Measurements from ENCODE around the gene EGFL8. TPM values are rescaled to one million over a fixed set of nuclear protein-coding genes. Genes with fewer than 3 reads are reported as not detected.
A peak's percentile ranks its signal among the peaks of the same experiment; 100 is the strongest.

The EGFL8 gene
- total and polyA plus RNA-seq, 4 donors, result 1.8 to 8.2 (median 1.9) TPM

DNA sequence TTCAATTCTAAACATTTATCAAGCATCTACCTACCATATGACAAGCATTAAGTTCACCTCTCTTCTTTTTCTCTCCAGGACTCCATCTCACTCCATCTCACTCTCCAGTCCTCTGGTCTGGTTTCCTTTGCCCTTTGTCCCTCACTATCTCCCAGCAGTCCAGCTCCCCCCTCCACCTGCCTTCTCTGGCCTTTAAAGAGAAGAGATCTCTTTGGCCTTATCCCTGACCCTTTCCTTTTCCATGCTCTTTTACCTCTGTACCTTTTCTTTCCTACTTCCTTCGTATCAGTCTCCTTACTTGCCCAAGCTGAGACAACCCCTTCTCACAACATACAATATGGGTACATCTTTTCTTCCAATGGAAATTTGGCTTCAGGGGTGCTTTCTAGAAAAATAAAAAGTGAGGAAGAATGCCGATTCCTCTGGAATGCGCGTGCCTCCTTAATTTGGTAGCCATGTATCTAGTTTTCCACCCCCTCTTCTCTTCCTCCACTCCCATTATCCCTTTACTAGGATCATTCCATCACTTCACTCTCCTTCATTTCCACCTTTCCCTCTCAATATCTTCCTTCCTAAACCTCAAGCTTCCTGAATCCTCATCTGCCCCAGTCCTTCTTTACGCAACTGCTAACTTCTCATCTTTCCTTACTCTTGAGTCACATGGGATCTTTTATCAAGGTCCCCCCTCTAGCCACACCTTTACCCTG is 12.2 kb downstream of the EGFL8 start:
- DNase-seq (ENCODE audit: low spot score), result no peak
- peaks cover 0 to 10% (median 5%) of the 10 kb centered on the region in 4 donors for H3K36me3 ChIP-seq (ENCODE audit: control insufficient read depth in 4 of 4, insufficient read depth in 3 of 4, low read depth in 1 of 4, low read length in 3 of 4)
- TF ChIP-seq HNF4A (conservative IDR thresholded peaks at IDR 0.05), result peak; percentile 28 to 49
- no peak for TF ChIP-seq RAD21 (IDR thresholded peaks at IDR 0.05)
- peak overlapping the region; percentile 95 to 96 for H3K27ac ChIP-seq (ENCODE audit: low read depth in 1 of 2, low read length in 2 of 2)
- 25% methylated on average over 5 of the region's 5 CpGs for WGBS
- peak overlapping the region; percentile 73 to 96 (median 84) for H3K4me3 ChIP-seq (ENCODE audit: low read depth in 1 of 3, low read length in 3 of 3)
- no peaks in the 10 kb centered on the region for H3K9me3 ChIP-seq (ENCODE audit: control insufficient read depth in 4 of 4, low read length in 3 of 4)
- no peaks in the 10 kb centered on the region for H3K27me3 ChIP-seq (ENCODE audit: control insufficient read depth in 4 of 4, insufficient read depth in 4 of 4, low read length in 3 of 4)
- H3K9ac ChIP-seq (ENCODE audit: low read depth in 1 of 2, low read length in 2 of 2), result peak overlapping the region; percentile 30 to 81
- H3K4me1 ChIP-seq (ENCODE audit: control insufficient read depth in 4 of 4, insufficient read depth in 4 of 4, low read length in 3 of 4), result peaks cover 0 to 50% (median 42%) of the 10 kb centered on the region in 4 donors

DNA sequence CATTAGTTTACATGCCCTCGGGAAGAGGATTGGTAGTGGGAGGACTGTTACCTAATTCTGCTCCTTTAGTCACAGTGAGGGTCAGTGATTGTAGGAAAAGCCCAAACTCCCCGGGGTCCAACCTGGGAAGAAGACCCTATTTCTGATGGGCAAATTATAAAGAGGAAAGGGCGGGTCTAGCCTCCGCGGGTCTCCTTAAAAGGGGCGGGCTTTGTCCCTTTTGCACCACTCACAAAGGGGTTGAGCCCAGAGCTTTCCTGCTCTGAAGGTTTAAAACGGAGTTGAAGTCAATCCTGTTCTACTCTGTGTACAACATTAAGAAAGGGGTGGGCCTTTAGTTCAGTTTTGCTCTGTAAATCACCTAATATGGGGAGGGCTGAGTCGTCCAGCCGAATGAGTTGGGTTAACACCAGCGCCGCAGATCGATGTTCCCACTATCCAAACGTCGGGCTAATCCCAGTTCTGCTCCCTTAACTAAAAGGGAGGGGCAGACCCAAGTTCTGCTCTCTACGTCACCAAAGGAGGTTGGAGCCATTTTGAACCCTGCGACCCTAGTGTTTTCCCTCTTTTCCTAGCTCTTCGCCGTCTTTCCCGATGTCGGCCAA is 12.9 kb downstream of the EGFL8 start:
- DNase-seq (ENCODE audit: low spot score), result peak; percentile 45
- TF ChIP-seq RXRA (IDR thresholded peaks at IDR 0.05) (peak in 1 of 2 donors; percentile 69), SP1 (IDR thresholded peaks at IDR 0.05) (no peak), YY1 (IDR thresholded peaks at IDR 0.05) (peak; percentile 97), EGR1 (IDR thresholded peaks at IDR 0.05; ENCODE audit: low read depth in 2 of 2) (no peak), FOXA2 (IDR thresholded peaks at IDR 0.05) (no peak), HNF4G (IDR thresholded peaks at IDR 0.05) (no peak), HNF4A (conservative IDR thresholded peaks at IDR 0.05) (no peak), RAD21 (IDR thresholded peaks at IDR 0.05) (no peak), NR2F2 (IDR thresholded peaks at IDR 0.05) (no peak), FOXA1 (IDR thresholded peaks at IDR 0.05) (no peak), JUND (IDR thresholded peaks at IDR 0.05) (no peak), TAF1 (conservative IDR thresholded peaks at IDR 0.05) (peak; percentile 56), GABPA (IDR thresholded peaks at IDR 0.05 in 1 of 2, conservative IDR thresholded peaks at IDR 0.05 in 1 of 2) (no peak)
- TF ChIP-seq, protein P1, sequence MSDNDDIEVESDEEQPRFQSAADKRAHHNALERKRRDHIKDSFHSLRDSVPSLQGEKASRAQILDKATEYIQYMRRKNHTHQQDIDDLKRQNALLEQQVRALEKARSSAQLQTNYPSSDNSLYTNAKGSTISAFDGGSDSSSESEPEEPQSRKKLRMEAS (IDR thresholded peaks at IDR 0.05), result no peak
- TF ChIP-seq, protein P2, sequence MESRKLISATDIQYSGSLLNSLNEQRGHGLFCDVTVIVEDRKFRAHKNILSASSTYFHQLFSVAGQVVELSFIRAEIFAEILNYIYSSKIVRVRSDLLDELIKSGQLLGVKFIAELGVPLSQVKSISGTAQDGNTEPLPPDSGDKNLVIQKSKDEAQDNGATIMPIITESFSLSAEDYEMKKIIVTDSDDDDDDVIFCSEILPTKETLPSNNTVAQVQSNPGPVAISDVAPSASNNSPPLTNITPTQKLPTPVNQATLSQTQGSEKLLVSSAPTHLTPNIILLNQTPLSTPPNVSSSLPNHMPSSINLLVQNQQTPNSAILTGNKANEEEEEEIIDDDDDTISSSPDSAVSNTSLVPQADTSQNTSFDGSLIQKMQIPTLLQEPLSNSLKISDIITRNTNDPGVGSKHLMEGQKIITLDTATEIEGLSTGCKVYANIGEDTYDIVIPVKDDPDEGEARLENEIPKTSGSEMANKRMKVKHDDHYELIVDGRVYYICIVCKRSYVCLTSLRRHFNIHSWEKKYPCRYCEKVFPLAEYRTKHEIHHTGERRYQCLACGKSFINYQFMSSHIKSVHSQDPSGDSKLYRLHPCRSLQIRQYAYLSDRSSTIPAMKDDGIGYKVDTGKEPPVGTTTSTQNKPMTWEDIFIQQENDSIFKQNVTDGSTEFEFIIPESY (IDR thresholded peaks at IDR 0.05), result no peak
- TF ChIP-seq, protein P3, sequence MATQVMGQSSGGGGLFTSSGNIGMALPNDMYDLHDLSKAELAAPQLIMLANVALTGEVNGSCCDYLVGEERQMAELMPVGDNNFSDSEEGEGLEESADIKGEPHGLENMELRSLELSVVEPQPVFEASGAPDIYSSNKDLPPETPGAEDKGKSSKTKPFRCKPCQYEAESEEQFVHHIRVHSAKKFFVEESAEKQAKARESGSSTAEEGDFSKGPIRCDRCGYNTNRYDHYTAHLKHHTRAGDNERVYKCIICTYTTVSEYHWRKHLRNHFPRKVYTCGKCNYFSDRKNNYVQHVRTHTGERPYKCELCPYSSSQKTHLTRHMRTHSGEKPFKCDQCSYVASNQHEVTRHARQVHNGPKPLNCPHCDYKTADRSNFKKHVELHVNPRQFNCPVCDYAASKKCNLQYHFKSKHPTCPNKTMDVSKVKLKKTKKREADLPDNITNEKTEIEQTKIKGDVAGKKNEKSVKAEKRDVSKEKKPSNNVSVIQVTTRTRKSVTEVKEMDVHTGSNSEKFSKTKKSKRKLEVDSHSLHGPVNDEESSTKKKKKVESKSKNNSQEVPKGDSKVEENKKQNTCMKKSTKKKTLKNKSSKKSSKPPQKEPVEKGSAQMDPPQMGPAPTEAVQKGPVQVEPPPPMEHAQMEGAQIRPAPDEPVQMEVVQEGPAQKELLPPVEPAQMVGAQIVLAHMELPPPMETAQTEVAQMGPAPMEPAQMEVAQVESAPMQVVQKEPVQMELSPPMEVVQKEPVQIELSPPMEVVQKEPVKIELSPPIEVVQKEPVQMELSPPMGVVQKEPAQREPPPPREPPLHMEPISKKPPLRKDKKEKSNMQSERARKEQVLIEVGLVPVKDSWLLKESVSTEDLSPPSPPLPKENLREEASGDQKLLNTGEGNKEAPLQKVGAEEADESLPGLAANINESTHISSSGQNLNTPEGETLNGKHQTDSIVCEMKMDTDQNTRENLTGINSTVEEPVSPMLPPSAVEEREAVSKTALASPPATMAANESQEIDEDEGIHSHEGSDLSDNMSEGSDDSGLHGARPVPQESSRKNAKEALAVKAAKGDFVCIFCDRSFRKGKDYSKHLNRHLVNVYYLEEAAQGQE (IDR thresholded peaks at IDR 0.05), result peak; percentile 49
- TF ChIP-seq, protein P4, sequence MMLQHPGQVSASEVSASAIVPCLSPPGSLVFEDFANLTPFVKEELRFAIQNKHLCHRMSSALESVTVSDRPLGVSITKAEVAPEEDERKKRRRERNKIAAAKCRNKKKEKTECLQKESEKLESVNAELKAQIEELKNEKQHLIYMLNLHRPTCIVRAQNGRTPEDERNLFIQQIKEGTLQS (IDR thresholded peaks at IDR 0.05), result no peak
- TF ChIP-seq, protein P5, sequence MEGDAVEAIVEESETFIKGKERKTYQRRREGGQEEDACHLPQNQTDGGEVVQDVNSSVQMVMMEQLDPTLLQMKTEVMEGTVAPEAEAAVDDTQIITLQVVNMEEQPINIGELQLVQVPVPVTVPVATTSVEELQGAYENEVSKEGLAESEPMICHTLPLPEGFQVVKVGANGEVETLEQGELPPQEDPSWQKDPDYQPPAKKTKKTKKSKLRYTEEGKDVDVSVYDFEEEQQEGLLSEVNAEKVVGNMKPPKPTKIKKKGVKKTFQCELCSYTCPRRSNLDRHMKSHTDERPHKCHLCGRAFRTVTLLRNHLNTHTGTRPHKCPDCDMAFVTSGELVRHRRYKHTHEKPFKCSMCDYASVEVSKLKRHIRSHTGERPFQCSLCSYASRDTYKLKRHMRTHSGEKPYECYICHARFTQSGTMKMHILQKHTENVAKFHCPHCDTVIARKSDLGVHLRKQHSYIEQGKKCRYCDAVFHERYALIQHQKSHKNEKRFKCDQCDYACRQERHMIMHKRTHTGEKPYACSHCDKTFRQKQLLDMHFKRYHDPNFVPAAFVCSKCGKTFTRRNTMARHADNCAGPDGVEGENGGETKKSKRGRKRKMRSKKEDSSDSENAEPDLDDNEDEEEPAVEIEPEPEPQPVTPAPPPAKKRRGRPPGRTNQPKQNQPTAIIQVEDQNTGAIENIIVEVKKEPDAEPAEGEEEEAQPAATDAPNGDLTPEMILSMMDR (IDR thresholded peaks at IDR 0.05; ENCODE audit: low read depth, low read length, missing input control), result no peak
- under 1% methylated on average over 20 of the region's 20 CpGs for WGBS

More for the DNA sequence above, 12.9 kb downstream of the EGFL8 start:
- Histone ChIP-seq H3K27me3 (ENCODE audit: control insufficient read depth in 4 of 4, insufficient read depth in 4 of 4, low read length in 3 of 4) (no peaks in the 10 kb centered on the region), H3K4me1 (ENCODE audit: control insufficient read depth in 4 of 4, insufficient read depth in 4 of 4, low read length in 3 of 4) (peaks cover 0 to 50% (median 42%) of the 10 kb centered on the region in 4 donors), H3K36me3 (ENCODE audit: control insufficient read depth in 4 of 4, insufficient read depth in 3 of 4, low read depth in 1 of 4, low read length in 3 of 4) (peaks cover 0 to 10% (median 5%) of the 10 kb centered on the region in 4 donors), H3K9me3 (ENCODE audit: control insufficient read depth in 4 of 4, low read length in 3 of 4) (no peaks in the 10 kb centered on the region), H3K9ac (ENCODE audit: low read depth in 1 of 2, low read length in 2 of 2) (peak overlapping the region; percentile 30 to 81), H3K27ac (ENCODE audit: low read depth in 1 of 2, low read length in 2 of 2) (peak overlapping the region; percentile 95 to 96), H3K4me3 (ENCODE audit: low read depth in 1 of 3, low read length in 3 of 3) (peak overlapping the region; percentile 26 to 96 (median 73))
